Progenitor cell of endocrine pancreas (in vitro differentiated cells): ENCODE data around the gene VPS13C. TPM values are rescaled to one million over a fixed set of nuclear protein-coding genes. Genes with fewer than 3 reads are reported as not detected.

ENCODE experiments used
- DNase-seq: peaks from one replicate; pipeline ENCODE4 v3.0.0; 2021; ENCODE audit warnings: low spot score; ENCODE audit not compliant: unreplicated experiment
- H3K27ac Mint-ChIP-seq: 2 replicates; pipeline ENCODE4 v1.8.0; 2021; ENCODE audit warnings: mild to moderate bottlenecking, moderate library complexity, mixed read lengths
- H3K27me3 Mint-ChIP-seq: 2 replicates; pipeline ENCODE4 v1.8.0; 2021; ENCODE audit warnings: mixed read lengths
- H3K36me3 Mint-ChIP-seq: 2 replicates; pipeline ENCODE4 v1.8.0; 2022; ENCODE audit warnings: mixed read lengths; ENCODE audit not compliant: insufficient read depth
- H3K4me1 Mint-ChIP-seq: 2 replicates; pipeline ENCODE4 v1.8.0; 2021; ENCODE audit warnings: low read depth, mixed read lengths
- H3K4me3 Mint-ChIP-seq: 2 replicates; pipeline ENCODE4 v1.8.0; 2021; ENCODE audit warnings: low read depth, mild to moderate bottlenecking, moderate library complexity, mixed read lengths
- H3K9me3 Mint-ChIP-seq: 2 replicates; pipeline ENCODE4 v1.8.0; 2021; ENCODE audit warnings: low read depth, mixed read lengths
- CTCF ChIP-seq: fragments of 200-600 bp; sonication (generic); IDR thresholded peaks from one replicate; pipeline ENCODE4 v1.5.0; 2021; ENCODE audit warnings: antibody characterized with exemption, mild to moderate bottlenecking; ENCODE audit not compliant: unreplicated experiment
- total RNA-seq: library from RNA; stranded (reverse); gene quantifications from 2 replicates; pipeline ENCODE4 v1.2.1, GENCODE V29; 2021

The VPS13C gene
- total RNA-seq, 1 donor from 2014 or later: 47.7 TPM

GRCh38 chr15:61974759-61975158 lies 85.5 kb downstream of the VPS13C start:
- Mint-ChIP-seq H3K4me3 (no peak overlapping the region), H3K4me1 (no peaks in the 10 kb centered on the region), H3K27ac (peak overlapping the region; percentile 6), H3K9me3 (no peaks in the 10 kb centered on the region), H3K36me3 (peaks cover 16% of the 10 kb centered on the region), H3K27me3 (no peaks in the 10 kb centered on the region)
- no peak for DNase-seq
- TF ChIP-seq CTCF: no peak

GRCh38 chr15:61974118-61974517 lies 86.1 kb downstream of the VPS13C start:
- H3K9me3 Mint-ChIP-seq: no peaks in the 10 kb centered on the region
- H3K27ac Mint-ChIP-seq: no peak overlapping the region
- no peak overlapping the region for H3K4me3 Mint-ChIP-seq
- no peaks in the 10 kb centered on the region for H3K27me3 Mint-ChIP-seq
- peaks cover 13% of the 10 kb centered on the region for H3K36me3 Mint-ChIP-seq
- DNase-seq: no peak
- TF ChIP-seq CTCF: no peak
- no peaks in the 10 kb centered on the region for H3K4me1 Mint-ChIP-seq

- Mint-ChIP-seq H3K4me1 (no peaks in the 10 kb centered on the region), H3K9me3 (peaks cover 3% of the 10 kb centered on the region), H3K27ac (no peak overlapping the region), H3K4me3 (no peak overlapping the region), H3K36me3 (peaks cover 23% of the 10 kb centered on the region), H3K27me3 (no peaks in the 10 kb centered on the region)
- DNase-seq: no peak
- TF ChIP-seq CTCF: no peak
These were observed 108.3 kb downstream of the VPS13C start for GRCh38 chr15:61951949-61952348.

GRCh38 chr15:61946778-61947177 lies 113.5 kb downstream of the VPS13C start:
- H3K36me3 Mint-ChIP-seq: peaks cover 33% of the 10 kb centered on the region
- H3K27ac Mint-ChIP-seq: no peak overlapping the region
- TF ChIP-seq CTCF: no peak

GRCh38 chr15:61943992-61944391 lies 116.3 kb downstream of the VPS13C start:
- Mint-ChIP-seq H3K36me3 (peaks cover 33% of the 10 kb centered on the region), H3K9me3 (peaks cover 16% of the 10 kb centered on the region), H3K4me1 (no peaks in the 10 kb centered on the region), H3K27ac (no peak overlapping the region), H3K4me3 (no peak overlapping the region), H3K27me3 (no peaks in the 10 kb centered on the region)
- TF ChIP-seq CTCF: no peak
- no peak for DNase-seq

More at GRCh38 chr15:61946778-61947177, 113.5 kb downstream of the VPS13C start:
- Mint-ChIP-seq H3K27me3 (no peaks in the 10 kb centered on the region), H3K9me3 (peaks cover 16% of the 10 kb centered on the region), H3K4me3 (no peak overlapping the region), H3K4me1 (no peaks in the 10 kb centered on the region)
- no peak for DNase-seq
